ENCODE measurements around the gene CLINT1. TPM values are rescaled to one million over a fixed set of nuclear protein-coding genes. Genes with fewer than 3 reads are reported as not detected.

CLINT1 gene
- total RNA-seq, 1 experiment from 2014 or later: 170 TPM

DNA sequence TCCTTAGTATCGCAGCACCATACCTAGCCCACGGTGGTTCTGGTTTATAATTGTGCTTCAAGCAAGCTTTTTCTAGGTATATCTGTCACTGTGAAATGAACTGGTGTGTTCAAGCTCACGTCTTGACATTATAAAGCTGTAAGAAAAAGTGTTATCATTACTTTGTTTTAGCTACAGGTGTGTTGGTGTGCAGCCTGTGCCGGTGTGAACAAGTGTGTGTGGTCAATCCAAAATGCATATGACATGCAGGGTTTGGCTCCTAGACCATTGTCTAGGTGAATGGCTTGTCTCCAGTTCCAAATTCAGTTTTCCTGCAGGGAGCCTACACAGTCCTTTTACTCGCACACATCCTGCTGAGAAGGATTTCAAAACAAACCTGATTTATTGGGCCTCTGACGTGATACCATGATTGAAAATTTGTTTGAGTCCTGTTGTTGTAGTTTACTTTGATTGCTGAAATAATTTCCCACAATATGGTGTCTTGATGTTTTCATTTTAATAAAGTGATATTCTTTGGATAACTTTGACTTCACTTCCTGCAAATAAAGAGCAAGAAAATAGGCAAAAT lies 111.7 kb downstream of the CLINT1 start:
- DNase-seq (ENCODE audit: unreplicated experiment): no peak
- Mint-ChIP-seq H3K36me3 (ENCODE audit: insufficient read depth, unreplicated experiment) (peaks cover 5% of the 10 kb centered on the region), H3K27ac (ENCODE audit: low read depth, unreplicated experiment) (no peak overlapping the region), H3K4me1 (ENCODE audit: insufficient read depth, unreplicated experiment) (peaks cover 40% of the 10 kb centered on the region), H3K27me3 (ENCODE audit: insufficient read depth, unreplicated experiment) (no peaks in the 10 kb centered on the region), H3K4me3 (ENCODE audit: unreplicated experiment) (no peak overlapping the region), H3K9me3 (ENCODE audit: unreplicated experiment) (no peaks in the 10 kb centered on the region)
- POLR2A ChIA-PET: interaction anchor here (0.5 to 0.6 kb wide), 2 partner anchors 317 to 1362 kb away, joined by 3 read pairs; no protein-coding TSS in a partner anchor
- CTCF ChIA-PET: interaction anchor here (1.5 to 8.6 kb wide), 3 partner anchors 9 to 27 kb away, joined by 4 to 177 read pairs (median 6); no protein-coding TSS in a partner anchor
- TF ChIP-seq, protein P1, sequence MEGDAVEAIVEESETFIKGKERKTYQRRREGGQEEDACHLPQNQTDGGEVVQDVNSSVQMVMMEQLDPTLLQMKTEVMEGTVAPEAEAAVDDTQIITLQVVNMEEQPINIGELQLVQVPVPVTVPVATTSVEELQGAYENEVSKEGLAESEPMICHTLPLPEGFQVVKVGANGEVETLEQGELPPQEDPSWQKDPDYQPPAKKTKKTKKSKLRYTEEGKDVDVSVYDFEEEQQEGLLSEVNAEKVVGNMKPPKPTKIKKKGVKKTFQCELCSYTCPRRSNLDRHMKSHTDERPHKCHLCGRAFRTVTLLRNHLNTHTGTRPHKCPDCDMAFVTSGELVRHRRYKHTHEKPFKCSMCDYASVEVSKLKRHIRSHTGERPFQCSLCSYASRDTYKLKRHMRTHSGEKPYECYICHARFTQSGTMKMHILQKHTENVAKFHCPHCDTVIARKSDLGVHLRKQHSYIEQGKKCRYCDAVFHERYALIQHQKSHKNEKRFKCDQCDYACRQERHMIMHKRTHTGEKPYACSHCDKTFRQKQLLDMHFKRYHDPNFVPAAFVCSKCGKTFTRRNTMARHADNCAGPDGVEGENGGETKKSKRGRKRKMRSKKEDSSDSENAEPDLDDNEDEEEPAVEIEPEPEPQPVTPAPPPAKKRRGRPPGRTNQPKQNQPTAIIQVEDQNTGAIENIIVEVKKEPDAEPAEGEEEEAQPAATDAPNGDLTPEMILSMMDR (IDR thresholded peaks at IDR 0.05; ENCODE audit: unreplicated experiment): no peak
- BruUV-seq (replicated peaks): no TSS peak
- intact Hi-C loops (cut with micrococcal nuclease): no loop called here

- peaks cover 6% of the 10 kb centered on the region for H3K36me3 Mint-ChIP-seq (ENCODE audit: insufficient read depth, unreplicated experiment)
- TF ChIP-seq, protein P1 (IDR thresholded peaks at IDR 0.05; ENCODE audit: unreplicated experiment): no peak
- ChIA-PET CTCF (interaction anchor here (0.5 to 8.6 kb wide), 13 partner anchors 10 to 1007 kb away, joined by 3 to 177 read pairs (median 3); partner anchors contain the start of gene THG1L), POLR2A (interaction anchor here (0.6 kb wide), 1 partner anchor 23 kb away, joined by 3 read pairs; no protein-coding TSS in a partner anchor)
- H3K9me3 Mint-ChIP-seq (ENCODE audit: unreplicated experiment): no peaks in the 10 kb centered on the region
- peak overlapping the region; percentile 68 for H3K27ac Mint-ChIP-seq (ENCODE audit: low read depth, unreplicated experiment)
- no TSS peak for BruUV-seq (replicated peaks)
- H3K4me3 Mint-ChIP-seq (ENCODE audit: unreplicated experiment): peak overlapping the region; percentile 78
- peaks cover 34% of the 10 kb centered on the region for H3K4me1 Mint-ChIP-seq (ENCODE audit: insufficient read depth, unreplicated experiment)
- no peaks in the 10 kb centered on the region for H3K27me3 Mint-ChIP-seq (ENCODE audit: insufficient read depth, unreplicated experiment)
- intact Hi-C loops (cut with micrococcal nuclease): no loop called here
- no peak for DNase-seq (ENCODE audit: unreplicated experiment)
Measured at GRCh38 chr5:157745041-157745456, 113.9 kb downstream of the CLINT1 start.

DNA sequence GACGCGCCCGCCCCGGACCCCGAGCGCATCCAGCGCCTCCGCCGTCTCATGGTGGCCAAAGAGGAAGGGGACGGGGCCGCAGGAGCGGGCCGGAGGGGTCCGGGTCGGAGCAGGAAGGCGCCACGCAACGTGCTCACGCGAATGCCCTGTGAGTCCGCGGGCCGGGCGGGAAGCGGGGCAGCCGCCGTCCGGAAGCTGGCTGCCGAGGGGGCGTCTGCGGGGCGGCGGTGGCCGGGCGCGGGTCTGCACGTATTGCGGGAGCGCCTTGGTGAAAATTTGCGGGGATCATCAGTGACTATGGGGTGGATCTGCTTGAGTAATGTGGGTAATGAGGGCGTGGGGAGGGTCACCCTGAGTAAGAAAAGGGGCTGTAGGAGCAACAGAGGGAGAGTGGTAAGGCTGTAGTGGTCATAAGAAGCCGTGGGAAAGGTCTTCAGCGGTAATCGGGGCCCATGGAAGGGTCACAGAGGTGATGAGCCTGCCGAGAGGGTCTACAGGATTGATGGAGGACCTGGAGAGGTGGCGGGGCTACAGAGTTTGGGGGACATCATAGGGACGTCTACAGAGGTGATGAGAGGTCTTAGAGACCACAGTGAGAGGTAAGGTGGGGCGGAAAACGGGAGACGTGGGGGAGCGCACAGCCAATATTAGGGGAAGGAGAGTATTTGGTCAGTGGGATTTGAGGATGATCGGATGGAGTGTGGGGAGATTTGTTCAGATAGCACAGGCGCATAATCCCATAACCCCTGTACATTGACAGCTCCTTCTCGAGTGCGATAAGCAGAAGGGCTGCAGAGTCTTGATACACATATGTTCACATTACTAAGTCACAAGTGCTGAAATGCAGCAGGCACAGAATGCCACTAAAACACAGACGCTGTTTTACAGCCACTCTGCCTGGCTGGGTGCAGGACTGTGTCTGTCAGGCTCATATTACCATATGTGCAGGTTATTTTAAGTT lies 114.6 kb downstream of the CLINT1 start:
- BruUV-seq (replicated peaks): TSS peak; percentile 10

More for the DNA sequence above, 114.6 kb downstream of the CLINT1 start:
- Mint-ChIP-seq H3K4me1 (ENCODE audit: insufficient read depth, unreplicated experiment) (peaks cover 27% of the 10 kb centered on the region), H3K4me3 (ENCODE audit: unreplicated experiment) (peak overlapping the region; percentile 78), H3K27ac (ENCODE audit: low read depth, unreplicated experiment) (peak overlapping the region; percentile 68), H3K9me3 (ENCODE audit: unreplicated experiment) (no peaks in the 10 kb centered on the region), H3K27me3 (ENCODE audit: insufficient read depth, unreplicated experiment) (no peaks in the 10 kb centered on the region), H3K36me3 (ENCODE audit: insufficient read depth, unreplicated experiment) (peaks cover 11% of the 10 kb centered on the region)
- CTCF ChIA-PET: interaction anchor here (0.6 to 8.6 kb wide), 40 partner anchors 10 to 1651 kb away, joined by 3 to 177 read pairs (median 5); partner anchors contain the start of gene THG1L
- POLR2A ChIA-PET: interaction anchor here (0.6 to 1.5 kb wide), 9 partner anchors 10 to 1388 kb away, joined by 3 to 17 read pairs (median 4); partner anchors contain the start of gene THG1L
- intact Hi-C loops (cut with micrococcal nuclease): no loop called here
- TF ChIP-seq, protein P1 (IDR thresholded peaks at IDR 0.05; ENCODE audit: unreplicated experiment): no peak
- DNase-seq (ENCODE audit: unreplicated experiment): peak; percentile 23
